ENCODE results near the gene SSH2.
A peak's percentile ranks its signal among the peaks of the same experiment; 100 is the strongest.

DNA sequence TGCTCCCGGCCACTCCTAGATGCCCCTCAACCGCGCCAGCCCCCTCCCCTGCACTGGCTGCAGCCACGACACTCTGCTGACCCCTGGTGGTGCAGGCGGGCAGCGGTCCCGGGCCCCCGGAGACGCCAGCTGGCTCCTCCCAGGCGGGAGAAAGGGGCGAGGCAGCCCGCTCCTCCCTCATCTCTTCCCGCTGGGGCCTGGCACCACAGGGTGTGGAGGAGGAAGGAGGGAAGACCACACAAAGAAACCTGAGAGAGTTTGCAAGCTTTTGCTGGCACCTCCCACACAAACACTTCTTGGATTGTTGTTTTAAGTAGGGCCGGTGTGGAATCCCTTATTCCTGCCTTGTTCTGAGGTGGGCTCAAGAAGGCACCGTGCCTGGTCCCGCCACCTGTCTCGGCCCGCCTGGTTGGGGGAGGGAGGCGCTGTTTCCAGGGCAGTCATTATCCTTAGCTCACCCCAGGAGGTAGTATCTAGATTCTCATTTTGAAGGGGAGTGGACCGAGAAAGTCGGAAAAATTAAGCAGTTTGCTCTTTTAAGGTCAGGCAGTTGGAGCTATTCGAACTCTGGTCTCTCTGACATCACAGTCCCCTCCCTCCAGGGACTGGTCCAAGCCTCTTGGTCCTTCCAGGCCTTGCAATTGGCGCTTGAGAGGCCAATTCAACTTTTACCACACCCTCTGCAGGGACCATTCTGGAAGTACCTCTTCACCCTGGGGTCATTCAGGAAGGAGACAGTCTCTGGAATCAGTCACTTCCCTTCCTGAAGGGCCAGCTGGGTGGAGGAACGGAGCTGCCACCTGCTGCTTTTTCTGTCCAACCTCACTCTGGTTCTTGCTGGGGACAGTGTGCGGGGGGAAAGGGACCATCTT lies 338.1 kb downstream of the SSH2 start:
- TF ChIP-seq, protein P1, sequence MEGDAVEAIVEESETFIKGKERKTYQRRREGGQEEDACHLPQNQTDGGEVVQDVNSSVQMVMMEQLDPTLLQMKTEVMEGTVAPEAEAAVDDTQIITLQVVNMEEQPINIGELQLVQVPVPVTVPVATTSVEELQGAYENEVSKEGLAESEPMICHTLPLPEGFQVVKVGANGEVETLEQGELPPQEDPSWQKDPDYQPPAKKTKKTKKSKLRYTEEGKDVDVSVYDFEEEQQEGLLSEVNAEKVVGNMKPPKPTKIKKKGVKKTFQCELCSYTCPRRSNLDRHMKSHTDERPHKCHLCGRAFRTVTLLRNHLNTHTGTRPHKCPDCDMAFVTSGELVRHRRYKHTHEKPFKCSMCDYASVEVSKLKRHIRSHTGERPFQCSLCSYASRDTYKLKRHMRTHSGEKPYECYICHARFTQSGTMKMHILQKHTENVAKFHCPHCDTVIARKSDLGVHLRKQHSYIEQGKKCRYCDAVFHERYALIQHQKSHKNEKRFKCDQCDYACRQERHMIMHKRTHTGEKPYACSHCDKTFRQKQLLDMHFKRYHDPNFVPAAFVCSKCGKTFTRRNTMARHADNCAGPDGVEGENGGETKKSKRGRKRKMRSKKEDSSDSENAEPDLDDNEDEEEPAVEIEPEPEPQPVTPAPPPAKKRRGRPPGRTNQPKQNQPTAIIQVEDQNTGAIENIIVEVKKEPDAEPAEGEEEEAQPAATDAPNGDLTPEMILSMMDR (IDR thresholded peaks at IDR 0.05; ENCODE audit: borderline replicate concordance, extremely low read depth, low read length, poor library complexity, severe bottlenecking), result peak; percentile 99
- no peak for TF ChIP-seq EZH2 (IDR thresholded peaks at IDR 0.05; ENCODE audit: borderline replicate concordance, low read depth, low read length, severe bottlenecking)
